Effector memory CD8-positive, alpha-beta T cell (primary cell): ENCODE results near the gene MINDY1.

Experiments
- ATAC-seq: fragments of 150-1000 bp; cut with Tn5 transposase; replicated peaks from 2 replicates; pipeline ENCODE4 v1.10.0; 2021; ENCODE audit warnings: mild to moderate bottlenecking, moderate library complexity
- DNase-seq, 3 experiments: peaks; one replicate each; pipeline ENCODE4 v3.0.0; 2021
- H3K27ac Mint-ChIP-seq, 2 donors: one replicate each; pipeline ENCODE4 v1.8.0; 2022; ENCODE audit warnings: mild to moderate bottlenecking in 2 of 2, mixed read lengths in 2 of 2, moderate library complexity in 2 of 2
- H3K27me3 Mint-ChIP-seq, 2 donors: one replicate each; pipeline ENCODE4 v1.8.0; 2022; ENCODE audit warnings: mixed read lengths in 2 of 2
- H3K36me3 Mint-ChIP-seq: one replicate; pipeline ENCODE4 v1.8.0; 2022; ENCODE audit warnings: mild to moderate bottlenecking, moderate library complexity, mixed read lengths; ENCODE audit not compliant: insufficient read depth
- H3K4me1 Mint-ChIP-seq, 2 donors: one replicate each; pipeline ENCODE4 v1.8.0; 2022; ENCODE audit warnings: low read depth in 2 of 2, mixed read lengths in 2 of 2
- H3K4me3 Mint-ChIP-seq, 2 donors: one replicate each; pipeline ENCODE4 v1.8.0; 2022; ENCODE audit warnings: mild to moderate bottlenecking in 2 of 2, mixed read lengths in 2 of 2, moderate library complexity in 2 of 2
- H3K9me3 Mint-ChIP-seq, 2 donors: one replicate each; pipeline ENCODE4 v1.8.0; 2022; ENCODE audit warnings: mixed read lengths in 2 of 2

Gene MINDY1

GRCh38 chr1:150995460-150995859 is 11.2 kb downstream of the MINDY1 start:
- H3K4me1 Mint-ChIP-seq: peaks cover 4 to 5% of the 10 kb centered on the region in 2 donors
- peaks cover 0 to 8% of the 10 kb centered on the region in 2 donors for H3K27me3 Mint-ChIP-seq
- no peaks in the 10 kb centered on the region for H3K36me3 Mint-ChIP-seq
- H3K4me3 Mint-ChIP-seq: peak overlapping the region; percentile 37 to 61
- peak overlapping the region; percentile 68 to 80 for H3K27ac Mint-ChIP-seq
- DNase-seq (no peak), ATAC-seq (no peak)
- H3K9me3 Mint-ChIP-seq: no peaks in the 10 kb centered on the region

- Mint-ChIP-seq H3K4me1 (peaks cover 4 to 5% of the 10 kb centered on the region in 2 donors), H3K9me3 (no peaks in the 10 kb centered on the region), H3K4me3 (no peak overlapping the region), H3K27me3 (peaks cover 0 to 8% of the 10 kb centered on the region in 2 donors), H3K36me3 (no peaks in the 10 kb centered on the region), H3K27ac (no peak overlapping the region)
- DNase-seq: no peak
- ATAC-seq: no peak
These were observed 12.5 kb downstream of the MINDY1 start for GRCh38 chr1:150994248-150994647.

GRCh38 chr1:150992626-150993025 is 14.1 kb downstream of the MINDY1 start:
- Mint-ChIP-seq H3K36me3 (no peaks in the 10 kb centered on the region), H3K4me3 (no peak overlapping the region), H3K27me3 (peaks cover 0 to 8% of the 10 kb centered on the region in 2 donors), H3K9me3 (no peaks in the 10 kb centered on the region), H3K27ac (no peak overlapping the region), H3K4me1 (peaks cover 4 to 5% of the 10 kb centered on the region in 2 donors)
- no peak for DNase-seq
- no peak for ATAC-seq

- Mint-ChIP-seq H3K4me1 (no peaks in the 10 kb centered on the region), H3K27me3 (no peaks in the 10 kb centered on the region), H3K27ac (no peak overlapping the region), H3K4me3 (no peak overlapping the region), H3K36me3 (no peaks in the 10 kb centered on the region), H3K9me3 (no peaks in the 10 kb centered on the region)
- ATAC-seq: no peak
- no peak for DNase-seq
These were observed 18.8 kb downstream of the MINDY1 start for GRCh38 chr1:150987924-150988323.

- Mint-ChIP-seq H3K4me3 (no peak overlapping the region), H3K4me1 (no peaks in the 10 kb centered on the region), H3K9me3 (no peaks in the 10 kb centered on the region), H3K36me3 (no peaks in the 10 kb centered on the region), H3K27me3 (no peaks in the 10 kb centered on the region), H3K27ac (peak overlapping the region in 1 of 2 donors; percentile 2)
- DNase-seq (no peak), ATAC-seq (no peak)
These were observed 21.4 kb downstream of the MINDY1 start for GRCh38 chr1:150985179-150985825.

- H3K9me3 Mint-ChIP-seq: no peaks in the 10 kb centered on the region
- ATAC-seq: no peak
- H3K4me1 Mint-ChIP-seq: peaks cover 7 to 14% of the 10 kb centered on the region in 2 donors
These were observed 24.6 kb downstream of the MINDY1 start, which contains the start of gene ANXA9 for GRCh38 chr1:150981805-150982712. Gene ANXA9 (plus strand): TSS chr1:150982292. CDS start chr1:150983106, 814 bp downstream.

GRCh38 chr1:150981177-150981804 is 25.4 kb downstream of the MINDY1 start:
- Mint-ChIP-seq H3K4me3 (no peak overlapping the region), H3K36me3 (peaks cover 5% of the 10 kb centered on the region), H3K4me1 (peaks cover 15 to 21% of the 10 kb centered on the region in 2 donors), H3K9me3 (no peaks in the 10 kb centered on the region), H3K27me3 (no peaks in the 10 kb centered on the region), H3K27ac (no peak overlapping the region)
- no peak for DNase-seq
- no peak for ATAC-seq

More at GRCh38 chr1:150981805-150982712, 24.6 kb downstream of the MINDY1 start, which contains the start of gene ANXA9:
- H3K27me3 Mint-ChIP-seq: no peaks in the 10 kb centered on the region
- H3K27ac Mint-ChIP-seq: no peak within 1 kb of the TSS
- no peak within 1 kb of the TSS for H3K4me3 Mint-ChIP-seq
- no peak for DNase-seq
- peaks cover 5% of the 10 kb centered on the region for H3K36me3 Mint-ChIP-seq

- DNase-seq (peak; percentile 87 to 92 (median 89)), ATAC-seq (peak; percentile 49)
- H3K27ac Mint-ChIP-seq: peak overlapping the region in 1 of 2 donors; percentile 54
- peaks cover 9% of the 10 kb centered on the region for H3K36me3 Mint-ChIP-seq
- no peaks in the 10 kb centered on the region for H3K27me3 Mint-ChIP-seq
- H3K4me3 Mint-ChIP-seq: peak overlapping the region; percentile 40 to 82
- H3K9me3 Mint-ChIP-seq: no peaks in the 10 kb centered on the region
- H3K4me1 Mint-ChIP-seq: peaks cover 17 to 25% of the 10 kb centered on the region in 2 donors
These were observed 27.3 kb downstream of the MINDY1 start for GRCh38 chr1:150979092-150980056.

- DNase-seq: peak; percentile 57 to 66 (median 63)
- no peaks in the 10 kb centered on the region for H3K27me3 Mint-ChIP-seq
- H3K4me1 Mint-ChIP-seq: peaks cover 34 to 41% of the 10 kb centered on the region in 2 donors
- H3K36me3 Mint-ChIP-seq: peaks cover 12% of the 10 kb centered on the region
- ATAC-seq: peak; percentile 35
- peak overlapping the region; percentile 82 to 85 for H3K4me3 Mint-ChIP-seq
- peak overlapping the region; percentile 78 to 84 for H3K27ac Mint-ChIP-seq
- H3K9me3 Mint-ChIP-seq: no peaks in the 10 kb centered on the region
These were observed 29.6 kb downstream of the MINDY1 start for GRCh38 chr1:150976879-150977694.

- peak overlapping the region; percentile 82 to 85 for H3K4me3 Mint-ChIP-seq
- no peaks in the 10 kb centered on the region for H3K27me3 Mint-ChIP-seq
- H3K4me1 Mint-ChIP-seq: peaks cover 41 to 48% of the 10 kb centered on the region in 2 donors
- H3K9me3 Mint-ChIP-seq: no peaks in the 10 kb centered on the region
- H3K36me3 Mint-ChIP-seq: peaks cover 12% of the 10 kb centered on the region
- ATAC-seq: no peak
- DNase-seq: no peak
- peak overlapping the region; percentile 78 to 84 for H3K27ac Mint-ChIP-seq
These were observed 30.3 kb downstream of the MINDY1 start for GRCh38 chr1:150976401-150976821.

- peak; percentile 75 for ATAC-seq
- Mint-ChIP-seq H3K27me3 (no peaks in the 10 kb centered on the region), H3K4me1 (peaks cover 52 to 60% of the 10 kb centered on the region in 2 donors), H3K9me3 (no peaks in the 10 kb centered on the region), H3K27ac (peak within 1 kb of the TSS; percentile 92 to 95), H3K4me3 (peak within 1 kb of the TSS; percentile 85 to 92), H3K36me3 (peaks cover 12% of the 10 kb centered on the region)
- DNase-seq: peak; percentile 69 to 74 (median 71)
These were observed 31.9 kb downstream of the MINDY1 start, which contains the start of gene CERS2 for GRCh38 chr1:150974580-150975478. Gene CERS2 (minus strand): TSS chr1:150974835. CDS start chr1:150969090, 5,745 bp downstream.
